ENCODE data around the gene GLI3.
A peak's percentile ranks its signal among the peaks of the same experiment; 100 is the strongest.

GLI3 gene

DNA sequence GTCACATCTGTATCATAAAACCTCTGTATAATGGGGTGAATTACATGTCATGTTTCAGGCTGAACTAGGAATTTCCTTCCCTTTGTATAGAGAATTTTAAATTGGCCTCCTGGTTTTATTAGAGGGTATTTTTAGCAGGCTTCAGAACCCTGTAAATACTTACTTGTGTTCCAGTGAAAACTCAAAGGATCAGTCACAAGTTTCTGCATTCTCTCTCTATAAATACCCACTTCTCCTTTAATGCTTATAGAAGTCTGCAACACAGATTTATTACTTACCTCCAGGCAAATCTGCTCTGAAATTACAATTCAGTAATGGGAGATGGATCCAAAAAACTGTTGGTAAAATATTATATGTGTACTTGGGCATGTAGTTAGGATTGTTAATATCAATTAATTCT is 161.6 kb downstream of the GLI3 start:
- no peak for DNase-seq
- TF ChIP-seq, protein P1, sequence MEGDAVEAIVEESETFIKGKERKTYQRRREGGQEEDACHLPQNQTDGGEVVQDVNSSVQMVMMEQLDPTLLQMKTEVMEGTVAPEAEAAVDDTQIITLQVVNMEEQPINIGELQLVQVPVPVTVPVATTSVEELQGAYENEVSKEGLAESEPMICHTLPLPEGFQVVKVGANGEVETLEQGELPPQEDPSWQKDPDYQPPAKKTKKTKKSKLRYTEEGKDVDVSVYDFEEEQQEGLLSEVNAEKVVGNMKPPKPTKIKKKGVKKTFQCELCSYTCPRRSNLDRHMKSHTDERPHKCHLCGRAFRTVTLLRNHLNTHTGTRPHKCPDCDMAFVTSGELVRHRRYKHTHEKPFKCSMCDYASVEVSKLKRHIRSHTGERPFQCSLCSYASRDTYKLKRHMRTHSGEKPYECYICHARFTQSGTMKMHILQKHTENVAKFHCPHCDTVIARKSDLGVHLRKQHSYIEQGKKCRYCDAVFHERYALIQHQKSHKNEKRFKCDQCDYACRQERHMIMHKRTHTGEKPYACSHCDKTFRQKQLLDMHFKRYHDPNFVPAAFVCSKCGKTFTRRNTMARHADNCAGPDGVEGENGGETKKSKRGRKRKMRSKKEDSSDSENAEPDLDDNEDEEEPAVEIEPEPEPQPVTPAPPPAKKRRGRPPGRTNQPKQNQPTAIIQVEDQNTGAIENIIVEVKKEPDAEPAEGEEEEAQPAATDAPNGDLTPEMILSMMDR (IDR thresholded peaks at IDR 0.05; ENCODE audit: low read depth, low read length), result no peak
- no peak overlapping the region for H3K4me3 ChIP-seq (ENCODE audit: low read depth, low read length)
- no peaks in the 10 kb centered on the region for H3K36me3 ChIP-seq
- no peaks in the 10 kb centered on the region for H3K27me3 ChIP-seq (ENCODE audit: insufficient read depth, low read depth, severe bottlenecking)
- no peaks in the 10 kb centered on the region for H3K9me3 ChIP-seq (ENCODE audit: severe bottlenecking)
- no peak overlapping the region for H3K27ac ChIP-seq

GRCh38 chr7:42074076-42074475 is 162.9 kb downstream of the GLI3 start:
- DNase-seq, result no peak
- Histone ChIP-seq H3K27me3 (ENCODE audit: insufficient read depth, low read depth, severe bottlenecking) (no peaks in the 10 kb centered on the region), H3K36me3 (no peaks in the 10 kb centered on the region), H3K27ac (no peak overlapping the region), H3K9me3 (ENCODE audit: severe bottlenecking) (no peaks in the 10 kb centered on the region), H3K4me3 (ENCODE audit: low read depth, low read length) (no peak overlapping the region)
- TF ChIP-seq, protein P1 (IDR thresholded peaks at IDR 0.05; ENCODE audit: low read depth, low read length), result no peak

- H3K9me3 ChIP-seq (ENCODE audit: severe bottlenecking), result no peaks in the 10 kb centered on the region
- no peaks in the 10 kb centered on the region for H3K36me3 ChIP-seq
- no peak overlapping the region for H3K27ac ChIP-seq
- DNase-seq, result peak; percentile 48
- H3K27me3 ChIP-seq (ENCODE audit: insufficient read depth, low read depth, severe bottlenecking), result no peaks in the 10 kb centered on the region
- TF ChIP-seq, protein P1 (IDR thresholded peaks at IDR 0.05; ENCODE audit: low read depth, low read length), result peak; percentile 41
- no peak overlapping the region for H3K4me3 ChIP-seq (ENCODE audit: low read depth, low read length)
Measured at GRCh38 chr7:42071372-42072261, 165.4 kb downstream of the GLI3 start.

- H3K9me3 ChIP-seq (ENCODE audit: severe bottlenecking), result no peaks in the 10 kb centered on the region
- H3K4me3 ChIP-seq (ENCODE audit: low read depth, low read length), result no peak overlapping the region
- H3K27me3 ChIP-seq (ENCODE audit: insufficient read depth, low read depth, severe bottlenecking), result no peaks in the 10 kb centered on the region
- H3K36me3 ChIP-seq, result no peaks in the 10 kb centered on the region
- no peak for DNase-seq
- H3K27ac ChIP-seq, result no peak overlapping the region
- TF ChIP-seq, protein P1 (IDR thresholded peaks at IDR 0.05; ENCODE audit: low read depth, low read length), result no peak
Measured at GRCh38 chr7:42070068-42070467, 166.9 kb downstream of the GLI3 start.

DNA sequence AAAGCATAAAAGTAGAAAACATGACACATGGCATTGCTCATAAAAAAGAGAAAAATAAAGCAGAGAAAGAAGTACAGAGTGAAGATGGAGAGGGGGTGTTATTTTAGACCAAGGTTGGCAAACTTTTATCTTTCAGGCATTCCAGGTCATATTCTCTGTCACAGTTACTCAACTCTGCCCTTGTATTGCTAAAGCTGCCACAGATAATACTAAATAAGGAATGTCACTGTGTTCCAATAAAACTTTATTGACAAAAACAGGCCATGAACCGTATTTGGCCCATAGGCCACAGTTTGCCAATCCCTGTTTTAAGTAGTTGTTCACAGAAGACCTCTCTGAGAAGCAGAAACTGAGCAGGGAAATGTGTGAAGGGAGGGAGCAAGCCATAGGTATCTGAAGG is 167.4 kb downstream of the GLI3 start:
- no peaks in the 10 kb centered on the region for H3K27me3 ChIP-seq (ENCODE audit: insufficient read depth, low read depth, severe bottlenecking)
- H3K9me3 ChIP-seq (ENCODE audit: severe bottlenecking), result no peaks in the 10 kb centered on the region
- H3K27ac ChIP-seq, result no peak overlapping the region
- TF ChIP-seq, protein P1 (IDR thresholded peaks at IDR 0.05; ENCODE audit: low read depth, low read length), result no peak
- H3K36me3 ChIP-seq, result no peaks in the 10 kb centered on the region
- DNase-seq, result no peak
- H3K4me3 ChIP-seq (ENCODE audit: low read depth, low read length), result no peak overlapping the region
